Activated CD4-positive, alpha-beta T cell treated with anti-CD3 and anti-CD28 coated beads for 1 hour (primary cell): ENCODE data around the gene PLD4.

Experiments
- DNase-seq: peaks from one replicate; pipeline ENCODE4 v3.0.0-alpha.2; 2020

Gene PLD4

GRCh38 chr14:104957146-104958113 lies 32.8 kb downstream of the PLD4 start:
- DNase-seq = no peak

GRCh38 chr14:104964546-104964945 lies 39.9 kb downstream of the PLD4 start:
- DNase-seq = no peak

DNA sequence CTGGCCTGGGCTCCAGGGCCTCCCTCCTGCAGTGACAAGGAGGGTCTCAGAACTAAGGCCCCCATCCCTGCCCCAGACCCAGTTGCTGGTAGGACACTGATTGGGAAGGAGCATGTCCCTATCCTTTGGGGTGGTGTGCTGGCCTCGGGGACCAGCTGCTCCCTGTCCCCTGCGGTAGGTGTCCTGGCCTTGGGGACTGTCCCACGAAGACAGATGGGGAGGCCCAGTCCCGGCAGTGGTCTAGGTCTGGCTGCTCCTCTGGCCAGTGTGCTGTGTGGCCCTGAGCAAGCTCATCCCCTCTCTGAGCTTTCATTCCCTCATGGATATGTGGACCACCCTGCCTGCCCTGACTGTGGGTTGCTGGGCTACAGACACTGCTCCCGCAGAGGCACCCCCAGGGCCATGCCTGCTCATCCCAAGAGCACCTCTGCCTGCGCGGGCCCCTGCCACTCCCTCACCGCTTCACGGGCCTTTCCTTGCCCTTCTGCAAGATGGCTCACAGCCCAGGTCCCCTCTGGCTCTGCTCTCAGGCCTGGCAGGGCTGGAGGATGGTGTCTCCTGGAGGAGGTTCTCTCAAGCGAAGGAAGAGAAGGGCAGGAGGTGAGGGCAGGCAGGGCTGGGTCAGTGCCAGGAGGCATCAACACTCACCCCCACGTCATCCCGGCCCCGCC lies 41.0 kb downstream of the PLD4 start:
- DNase-seq = no peak

DNA sequence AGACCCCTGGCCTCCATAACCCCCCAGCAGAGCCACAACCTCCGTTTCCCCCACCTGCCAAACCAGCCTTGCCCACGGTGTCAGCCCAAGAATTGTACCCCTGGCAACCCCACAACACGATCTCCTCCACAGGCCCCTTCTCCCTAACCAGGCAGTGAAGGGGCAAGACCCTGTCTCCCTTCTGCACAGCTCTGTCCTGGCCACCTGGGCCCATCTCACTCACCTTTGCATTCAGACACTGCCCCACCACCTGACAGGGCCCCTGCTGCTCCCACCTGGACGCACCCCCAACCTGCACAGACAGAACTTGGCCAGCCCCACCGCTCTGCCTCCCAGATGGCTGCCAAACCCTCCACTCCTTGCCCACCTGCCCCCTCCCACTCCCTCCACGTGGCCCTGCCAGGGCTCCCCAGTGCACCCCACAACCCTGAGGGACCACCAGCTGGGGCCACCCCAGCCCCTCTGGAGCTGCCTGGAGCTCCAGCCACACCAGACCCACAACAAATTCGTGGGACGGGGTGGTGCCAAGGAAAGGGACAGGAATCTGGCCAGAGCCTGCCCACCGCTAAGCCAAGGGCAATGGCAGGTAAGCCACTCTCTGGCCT lies 41.7 kb downstream of the PLD4 start:
- DNase-seq = no peak

DNA sequence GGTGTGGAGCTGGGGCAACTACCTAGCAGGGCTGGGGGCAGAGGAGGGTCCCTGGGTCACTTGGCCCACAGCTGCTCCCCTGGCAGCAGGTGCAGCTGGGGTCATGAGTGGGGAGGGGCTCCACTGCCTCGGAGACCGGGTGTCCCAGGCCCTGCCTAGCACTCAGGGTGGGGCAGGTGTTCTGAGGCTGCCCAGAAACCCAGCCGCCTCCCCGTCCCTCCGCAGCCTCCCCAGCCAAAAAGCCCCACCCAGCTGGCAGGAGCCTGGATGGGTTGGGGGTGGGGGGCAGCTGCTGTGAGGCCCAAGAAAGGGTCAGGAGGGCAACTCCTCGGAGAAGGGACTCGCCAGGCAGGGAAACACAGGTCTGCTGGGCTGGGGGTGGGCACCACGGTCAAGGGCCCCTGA lies 42.3 kb downstream of the PLD4 start:
- no peak for DNase-seq

- no peak for DNase-seq
Measured at GRCh38 chr14:104967386-104968152, 42.9 kb downstream of the PLD4 start.

GRCh38 chr14:104968153-104968527 lies 43.5 kb downstream of the PLD4 start:
- DNase-seq = no peak

DNA sequence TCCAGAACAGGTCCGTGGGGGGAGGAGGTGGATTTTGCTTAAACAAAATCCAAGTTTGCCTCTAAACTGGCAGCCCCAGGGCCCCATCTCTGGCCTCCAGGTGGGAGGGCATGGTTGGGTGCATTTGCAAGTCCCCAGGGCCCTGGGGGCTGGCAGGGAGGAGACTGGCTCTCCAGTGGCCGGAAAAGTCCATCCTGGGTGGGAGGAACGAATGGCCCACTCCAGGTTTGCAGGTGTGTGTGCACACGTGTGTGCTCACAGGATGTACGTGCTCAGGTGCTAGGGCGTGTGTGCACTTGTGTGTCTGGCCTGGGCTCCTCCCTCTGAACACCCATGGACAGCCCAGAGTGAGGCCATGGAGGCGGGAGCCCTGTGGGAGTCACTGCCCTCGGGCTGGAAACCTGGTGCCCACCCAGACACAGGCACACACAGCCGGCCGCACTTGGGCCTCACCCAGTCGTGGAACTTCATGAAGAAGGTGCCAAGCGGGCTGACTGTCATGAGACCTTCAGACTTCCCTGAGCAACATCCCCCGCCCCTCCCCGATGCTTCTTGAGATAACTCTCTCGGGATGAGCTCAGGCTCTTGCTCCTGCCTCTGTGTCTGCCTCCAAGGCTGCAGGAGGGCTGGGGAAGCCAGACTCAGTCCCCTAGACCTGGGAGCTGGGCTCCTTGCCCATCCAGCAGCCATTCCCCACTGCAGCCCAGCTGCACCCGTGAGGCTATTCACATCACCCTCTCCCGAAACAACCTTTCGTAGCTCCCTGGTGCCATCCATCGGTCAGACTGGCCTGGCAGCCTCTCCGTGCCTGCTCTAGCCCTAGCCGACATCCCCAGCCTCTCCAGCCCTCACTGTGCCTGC lies 44.1 kb downstream of the PLD4 start:
- no peak for DNase-seq

DNA sequence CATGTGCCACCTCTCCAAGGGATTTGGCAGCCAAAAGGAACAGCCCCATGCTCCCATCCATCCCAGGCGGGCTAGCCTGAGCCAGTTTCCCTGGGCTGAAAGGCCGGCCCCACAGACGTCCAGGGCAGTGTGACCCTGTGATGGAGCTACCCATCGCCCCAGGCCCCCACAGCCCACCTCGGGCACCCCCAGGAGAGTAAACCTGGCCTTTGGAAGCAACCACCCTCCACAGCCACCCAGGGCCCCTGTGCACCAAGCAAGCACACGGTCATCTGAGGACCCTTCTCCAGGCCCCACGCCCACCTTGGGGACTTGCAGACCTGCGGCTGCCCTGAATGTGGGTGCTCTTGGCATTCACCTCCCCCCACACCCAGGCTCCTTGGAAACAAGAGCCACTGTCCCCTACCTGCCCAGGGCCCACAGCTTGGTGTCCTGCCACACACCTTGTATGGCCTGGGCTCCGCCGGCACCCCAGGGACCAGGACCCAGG lies 45.1 kb downstream of the PLD4 start:
- no peak for DNase-seq

DNA sequence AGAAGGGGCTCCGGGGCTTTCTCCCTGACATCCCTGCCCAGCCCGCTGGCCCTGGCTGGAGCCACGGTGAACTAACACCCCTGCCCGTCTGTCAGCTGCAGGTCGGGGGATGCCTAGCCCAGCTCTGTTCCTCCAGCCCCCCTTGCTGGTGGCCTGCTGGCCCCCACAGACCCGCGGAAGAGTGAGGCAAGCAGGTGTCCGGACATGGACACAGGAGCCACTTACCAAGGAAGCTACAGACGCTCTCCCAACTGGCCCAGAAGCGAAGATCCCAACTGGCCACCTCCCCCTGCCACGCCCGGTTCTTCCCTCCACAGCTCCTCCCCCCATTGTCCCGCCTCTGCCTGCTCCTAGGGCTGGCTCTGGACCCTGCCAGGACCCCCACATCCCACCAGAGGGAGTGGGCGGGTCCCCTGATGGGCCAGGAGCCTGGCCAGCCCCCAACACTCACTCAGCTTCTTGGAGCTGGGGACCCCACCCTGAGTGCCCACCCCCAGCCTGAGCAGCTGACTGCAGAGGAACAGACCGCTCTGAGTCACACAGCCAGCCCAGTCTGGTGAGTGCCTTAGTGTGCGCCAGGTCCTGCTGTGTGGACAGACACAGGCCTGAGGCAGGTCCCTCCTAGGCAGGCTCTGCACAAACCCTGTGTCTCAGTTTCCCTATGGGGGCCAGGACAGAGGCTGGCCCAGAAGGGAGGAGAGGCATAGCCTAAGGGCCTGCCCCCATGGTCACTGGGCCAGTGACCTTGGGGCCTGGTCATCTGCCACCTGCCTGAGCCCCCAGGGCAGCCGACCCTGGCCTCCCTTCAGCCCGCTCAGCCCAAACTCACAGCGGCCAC lies 45.8 kb downstream of the PLD4 start:
- DNase-seq = no peak

- DNase-seq = no peak
Measured at GRCh38 chr14:104971447-104972240, 47.0 kb downstream of the PLD4 start.

GRCh38 chr14:104972301-104973134 lies 47.8 kb downstream of the PLD4 start:
- no peak for DNase-seq

DNA sequence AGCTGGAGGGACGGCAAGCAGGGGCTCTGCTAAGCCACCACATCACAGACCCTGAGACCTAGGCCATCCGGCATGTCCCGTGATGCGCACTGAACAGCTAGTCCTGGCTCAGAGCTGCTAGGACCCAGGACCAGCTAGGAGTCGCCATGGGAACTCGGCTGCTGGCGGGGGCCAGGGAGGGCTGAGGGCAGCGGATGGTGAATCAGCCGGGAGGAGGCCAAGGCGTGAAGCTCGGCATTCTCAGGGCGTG lies 48.4 kb downstream of the PLD4 start:
- DNase-seq = no peak

DNA sequence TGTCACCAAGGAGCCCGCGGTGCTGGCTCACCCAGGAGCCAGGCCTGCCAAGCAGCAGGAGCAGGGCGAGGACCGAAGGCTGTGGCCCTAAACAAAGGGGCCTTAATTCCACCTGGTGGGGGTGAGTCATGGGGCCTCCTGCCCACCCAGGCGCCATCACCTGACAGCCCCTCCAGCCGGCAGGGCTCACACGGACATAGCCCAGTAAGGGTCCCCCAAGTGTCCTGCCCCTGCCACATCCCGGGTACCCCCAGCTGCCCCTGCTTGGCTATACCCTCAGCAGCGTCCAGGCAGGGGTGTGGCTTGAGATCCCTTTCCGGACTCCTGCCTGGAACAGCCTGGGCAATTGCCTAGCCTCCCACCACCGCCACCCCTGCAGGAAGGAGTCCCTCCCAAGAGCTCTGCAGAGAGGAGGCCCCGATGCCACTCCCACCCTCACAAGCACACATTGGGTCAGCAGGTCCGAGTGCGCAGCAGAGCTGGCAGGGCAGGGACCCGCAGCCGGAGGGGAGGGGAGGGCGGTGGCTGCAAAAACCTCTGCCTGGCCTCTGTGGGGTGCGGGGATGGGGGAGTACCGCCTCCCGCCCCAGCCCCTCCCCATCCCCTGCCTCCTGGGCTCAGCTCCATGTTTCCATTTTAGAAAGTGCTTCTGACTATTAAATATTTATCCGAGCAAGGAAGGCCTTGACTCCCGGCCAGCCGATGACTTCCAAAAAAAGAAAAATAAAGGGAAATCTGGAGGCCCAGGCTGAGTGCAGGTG lies 48.9 kb downstream of the PLD4 start:
- DNase-seq = no peak

- no peak for DNase-seq
Measured at GRCh38 chr14:104974146-104974541, 49.5 kb downstream of the PLD4 start.

GRCh38 chr14:104974665-104975390 lies 50.1 kb downstream of the PLD4 start:
- no peak for DNase-seq

GRCh38 chr14:104975481-104976197 lies 51.0 kb downstream of the PLD4 start:
- DNase-seq = no peak
